GM12873 (cell line): ENCODE results near the gene ADIPOR2.

Experiments used
- TF ChIP-seq, protein P1 (sequence below): IDR thresholded peaks from 2 replicates; pipeline ENCODE4 v1.5.1; 2012; ENCODE audit warnings: low read depth, mild to moderate bottlenecking, moderate library complexity, low read length, control low read depth; ENCODE audit not compliant: insufficient read depth; ENCODE audit errors: missing control alignments

Gene ADIPOR2

DNA sequence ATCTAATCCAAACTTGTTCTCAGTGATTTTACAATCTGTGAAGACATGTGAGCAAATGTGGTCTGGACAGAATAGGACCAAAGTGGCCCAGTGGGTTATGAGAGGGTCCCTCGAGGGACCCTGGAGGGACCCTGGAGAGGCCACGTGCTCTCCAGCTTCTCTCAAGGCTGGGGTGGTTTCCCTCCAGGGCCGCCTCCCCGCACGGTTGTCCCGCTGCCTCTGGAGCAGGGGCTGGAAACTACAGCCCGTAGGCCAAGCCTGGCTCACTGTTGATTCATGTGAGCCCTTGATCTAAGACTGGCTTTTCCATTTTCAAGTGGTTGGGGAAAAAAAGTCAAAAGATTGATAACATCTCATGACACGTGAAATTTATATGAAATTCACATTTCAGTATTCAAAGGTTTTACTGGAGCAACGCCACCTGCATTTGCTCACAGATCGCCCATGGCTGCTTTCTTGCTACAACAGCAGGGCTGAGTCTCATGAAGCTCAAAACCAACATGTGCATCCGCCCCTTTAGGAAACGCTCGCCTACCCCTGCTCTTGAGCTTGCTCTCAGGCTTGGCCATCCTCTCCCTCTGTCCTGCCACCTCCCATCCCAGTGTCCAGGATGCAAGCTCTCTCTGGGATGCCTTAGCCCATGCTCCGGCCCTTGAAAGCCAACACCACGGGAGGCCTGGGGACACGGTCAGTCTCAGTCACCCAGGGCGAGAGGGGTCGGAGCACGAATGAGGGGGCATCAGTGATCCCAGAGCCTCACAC, 117.3 kb downstream of the ADIPOR2 start:
- TF ChIP-seq, protein P1, sequence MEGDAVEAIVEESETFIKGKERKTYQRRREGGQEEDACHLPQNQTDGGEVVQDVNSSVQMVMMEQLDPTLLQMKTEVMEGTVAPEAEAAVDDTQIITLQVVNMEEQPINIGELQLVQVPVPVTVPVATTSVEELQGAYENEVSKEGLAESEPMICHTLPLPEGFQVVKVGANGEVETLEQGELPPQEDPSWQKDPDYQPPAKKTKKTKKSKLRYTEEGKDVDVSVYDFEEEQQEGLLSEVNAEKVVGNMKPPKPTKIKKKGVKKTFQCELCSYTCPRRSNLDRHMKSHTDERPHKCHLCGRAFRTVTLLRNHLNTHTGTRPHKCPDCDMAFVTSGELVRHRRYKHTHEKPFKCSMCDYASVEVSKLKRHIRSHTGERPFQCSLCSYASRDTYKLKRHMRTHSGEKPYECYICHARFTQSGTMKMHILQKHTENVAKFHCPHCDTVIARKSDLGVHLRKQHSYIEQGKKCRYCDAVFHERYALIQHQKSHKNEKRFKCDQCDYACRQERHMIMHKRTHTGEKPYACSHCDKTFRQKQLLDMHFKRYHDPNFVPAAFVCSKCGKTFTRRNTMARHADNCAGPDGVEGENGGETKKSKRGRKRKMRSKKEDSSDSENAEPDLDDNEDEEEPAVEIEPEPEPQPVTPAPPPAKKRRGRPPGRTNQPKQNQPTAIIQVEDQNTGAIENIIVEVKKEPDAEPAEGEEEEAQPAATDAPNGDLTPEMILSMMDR = no peak

DNA sequence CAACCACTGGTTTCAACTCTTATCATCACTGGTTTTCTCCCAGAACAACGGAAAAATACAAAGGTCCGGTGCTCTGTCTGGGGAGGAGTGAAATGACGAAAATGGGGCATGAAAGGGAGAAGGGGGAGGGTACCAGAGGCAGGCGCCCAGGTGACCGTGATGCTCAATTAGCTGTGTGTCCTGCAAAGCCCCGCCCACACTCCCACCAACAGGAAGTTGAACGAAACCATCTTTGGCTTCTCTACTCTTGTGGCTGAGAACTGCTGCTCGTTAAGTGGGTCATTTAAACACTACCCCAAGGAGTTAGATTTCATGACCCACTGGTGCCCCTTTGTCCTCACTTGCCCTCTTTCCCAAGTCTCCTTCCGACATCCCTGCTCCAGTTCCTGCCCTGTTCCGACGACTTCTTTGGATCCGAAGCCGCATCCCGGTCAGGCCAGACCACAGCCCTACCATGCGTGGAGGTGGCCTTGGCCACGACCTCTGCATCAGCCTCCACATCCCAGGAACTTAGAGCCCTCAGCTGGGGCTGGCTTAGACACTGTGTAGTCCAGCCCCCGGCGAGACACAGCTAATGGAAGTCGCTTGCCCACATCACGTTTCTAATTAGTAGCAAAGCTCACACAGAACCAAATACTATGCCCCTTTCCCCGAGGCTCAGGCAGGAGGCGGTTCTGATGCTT, 118.1 kb downstream of the ADIPOR2 start:
- TF ChIP-seq, protein P1 = no peak

DNA sequence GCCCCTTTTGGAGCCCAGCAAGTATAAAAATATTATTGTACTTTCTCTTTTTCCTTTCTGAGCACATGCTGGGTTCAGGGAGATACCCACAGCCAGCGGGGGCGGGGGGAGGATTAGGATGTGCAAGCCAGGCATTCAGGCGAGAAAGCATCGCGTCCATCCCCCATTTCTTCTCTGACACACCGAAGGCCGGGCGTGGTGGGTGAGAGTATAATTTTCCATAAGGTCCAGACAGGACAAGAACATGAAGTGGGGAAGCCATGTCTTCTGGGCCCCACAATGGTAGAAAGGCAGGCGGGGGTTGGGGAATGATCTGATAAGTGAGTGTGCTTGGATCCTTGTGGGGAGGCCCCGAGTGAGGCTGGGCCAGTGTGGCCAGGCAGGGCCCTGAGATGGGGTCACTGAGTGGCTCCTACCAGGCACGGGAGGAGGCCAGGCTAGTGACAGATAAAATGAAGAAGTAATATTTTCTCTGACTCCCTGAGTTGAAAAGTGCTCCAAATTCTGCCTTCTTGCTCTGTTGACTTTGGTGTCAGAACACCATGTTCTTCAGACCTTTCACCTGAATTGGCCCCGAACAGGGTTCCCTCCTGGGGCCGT, 118.8 kb downstream of the ADIPOR2 start:
- TF ChIP-seq, protein P1 = no peak

DNA sequence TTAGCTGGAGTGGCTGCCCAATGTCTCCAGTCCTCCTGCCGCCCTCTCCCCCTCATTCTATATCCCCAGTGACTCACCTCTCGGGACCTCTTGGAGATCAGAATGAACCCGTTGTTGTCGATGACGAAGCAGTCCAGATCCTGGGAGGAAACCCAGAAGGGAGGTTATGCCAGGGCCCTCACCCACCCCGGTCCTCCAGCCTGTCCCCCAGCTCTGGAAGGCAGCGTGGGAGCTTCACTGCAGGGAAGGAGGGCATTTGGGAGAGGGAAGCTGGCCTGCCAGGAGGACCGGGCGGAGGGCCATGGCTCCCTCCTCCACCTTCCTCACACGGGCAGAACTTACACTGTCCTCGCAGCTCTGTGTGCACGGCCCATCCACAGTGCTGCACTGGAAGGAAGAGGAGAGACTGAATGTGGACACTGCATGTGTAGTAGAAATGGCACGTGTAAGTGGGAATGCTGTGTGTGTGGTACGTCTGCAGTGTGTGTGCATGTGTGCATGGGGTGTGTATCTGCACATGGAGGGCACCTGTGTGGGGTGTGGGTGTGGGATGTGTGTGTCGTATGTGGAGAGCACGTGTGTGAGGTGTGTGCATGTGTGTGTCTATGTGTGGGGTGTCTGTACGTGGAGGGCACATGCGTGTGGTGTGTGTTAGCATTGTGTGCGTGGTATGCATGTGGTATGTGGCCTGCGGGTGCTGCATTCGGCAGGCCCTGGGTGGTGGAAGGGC, 119.5 kb downstream of the ADIPOR2 start:
- TF ChIP-seq, protein P1 = no peak

DNA sequence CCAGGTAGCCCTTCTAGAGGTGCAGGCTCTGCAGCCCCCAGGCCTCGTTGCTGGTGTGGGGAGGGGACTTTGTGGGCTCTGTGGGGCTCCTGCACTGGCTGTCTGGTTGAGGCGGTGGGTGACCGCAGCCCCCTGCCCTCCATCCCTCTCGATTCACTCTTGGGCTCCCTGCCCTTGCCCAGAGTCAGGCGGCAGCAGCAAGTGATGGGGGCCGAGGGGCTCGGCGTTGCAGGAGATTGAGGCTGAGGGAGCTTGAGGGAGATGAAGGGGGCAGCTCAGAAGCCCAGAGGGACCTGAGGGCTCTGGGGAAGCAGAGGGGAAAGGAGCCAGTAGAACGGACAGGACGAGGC, 120.0 kb downstream of the ADIPOR2 start:
- TF ChIP-seq, protein P1 = no peak

DNA sequence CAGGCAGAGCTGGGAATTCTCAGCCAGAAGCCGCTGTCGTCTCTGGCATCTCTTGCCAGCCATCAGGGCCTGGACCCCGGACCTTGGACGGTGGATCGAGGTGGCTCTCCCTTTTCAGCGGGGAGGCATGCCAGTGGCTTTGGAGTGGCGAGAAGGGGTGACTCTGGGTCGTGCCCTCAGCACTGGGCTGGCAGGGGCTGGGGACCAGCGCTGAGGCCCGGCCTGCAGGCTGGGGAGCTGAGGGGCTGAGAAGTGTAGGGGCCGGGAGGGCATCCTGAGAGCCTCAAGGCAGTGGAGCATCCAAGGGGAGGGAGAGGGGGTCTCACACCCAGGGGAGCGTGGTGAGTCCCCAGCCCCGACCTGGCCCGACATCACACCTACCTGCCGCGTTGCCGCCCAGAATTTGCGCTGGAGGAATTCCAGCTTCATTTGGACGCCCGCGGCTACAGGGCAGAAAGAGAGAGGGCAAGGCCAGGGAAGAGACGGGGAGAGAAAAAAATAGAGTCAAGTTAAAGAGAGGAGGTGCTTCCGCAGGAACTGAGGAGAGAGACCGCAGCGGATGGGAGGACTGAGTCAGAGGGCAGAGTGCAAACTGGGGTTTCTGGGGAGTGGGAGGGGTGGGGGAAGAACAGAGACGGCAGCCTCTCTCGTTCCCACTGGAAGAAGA, 120.5 kb downstream of the ADIPOR2 start:
- TF ChIP-seq, protein P1 = no peak
